B cell (primary cell): Measurements from ENCODE around the gene SEMA6D. TPM values are rescaled to one million over a fixed set of nuclear protein-coding genes. Genes with fewer than 3 reads are reported as not detected.

Source experiments
- ATAC-seq: fragments of 200-7000 bp; cut with Tn5 transposase; one replicate; pipeline ENCODE4 v1.10.0; 2021; ENCODE audit warnings: low read depth, mild to moderate bottlenecking, moderate number of reproducible peaks, moderate library complexity
- CTCF ChIA-PET: fragments of 350-600 bp; sonication (Branson Sonifier 250); formaldehyde crosslinking; loops from one replicate; lab custom pipeline; 2021; ENCODE audit warnings: antibody characterized with exemption, inconsistent platforms; lab: Charles Lee
- POLR2A ChIA-PET: fragments of 350-600 bp; sonication (Branson Sonifier 250); formaldehyde crosslinking; loops from one replicate; lab custom pipeline; 2021; ENCODE audit warnings: antibody characterized with exemption; lab: Charles Lee
- DNase-seq: peaks from one replicate; pipeline ENCODE4 v3.0.0; 2013
- H2AFZ ChIP-seq: 2 replicates; pipeline ENCODE4 v1.6.1; 2012; ENCODE audit warnings: mild to moderate bottlenecking, low read depth, low read length; ENCODE audit not compliant: insufficient read depth, poor library complexity, severe bottlenecking
- H3K27ac ChIP-seq, 2 donors: 1 replicate in 1 of 2; 2 replicates in 1 of 2; pipeline ENCODE4 v1.5.1; 2012 to 2013; ENCODE audit warnings: low read length in 2 of 2, mild to moderate bottlenecking in 2 of 2, moderate library complexity in 1 of 2
- H3K27me3 ChIP-seq, 4 experiments: fragments of 200-600 bp in 1 of 4; sonication (generic) in 1 of 4; replicated peaks in 1 of 4; 1 replicate in 2 of 4; 2 replicates in 2 of 4; pipeline versions ENCODE4 v1.6.1 to v1.7.0; 2013 to 2016; ENCODE audit warnings: low read length in 3 of 4, mild to moderate bottlenecking in 2 of 4, mixed read lengths in 1 of 4, moderate library complexity in 1 of 4; ENCODE audit not compliant: insufficient read depth in 4 of 4, control insufficient read depth in 3 of 4; ENCODE audit errors: control extremely low read depth in 1 of 4
- H3K36me3 ChIP-seq, 2 experiments: replicated peaks in 1 of 2; 1 replicate in 1 of 2; 2 replicates in 1 of 2; pipeline versions ENCODE4 v1.6.1 to v1.7.1; 2013; ENCODE audit warnings: low read length in 1 of 2; ENCODE audit not compliant: insufficient read depth in 2 of 2, control insufficient read depth in 1 of 2; ENCODE audit errors: control extremely low read depth in 1 of 2, extremely low read depth in 1 of 2
- H3K4me1 ChIP-seq, 2 donors: fragments of 200-600 bp in 1 of 2; sonication (generic) in 1 of 2; 1 replicate in 1 of 2; 2 replicates in 1 of 2; pipeline versions ENCODE4 v1.5.1 to v1.6.1; 2013 to 2017; ENCODE audit warnings: low read length in 2 of 2; ENCODE audit not compliant: control insufficient read depth in 2 of 2, insufficient read depth in 2 of 2
- H3K4me2 ChIP-seq: replicated peaks from 2 replicates; pipeline ENCODE3; 2012; ENCODE audit warnings: mild to moderate bottlenecking, low read depth, low read length; ENCODE audit not compliant: poor library complexity, severe bottlenecking
- H3K4me3 ChIP-seq, 5 experiments: fragments of 200-600 bp in 1 of 5; sonication (generic) in 1 of 5; 1 replicate in 3 of 5; 2 replicates in 2 of 5; pipeline versions ENCODE4 v1.5.1 to v1.7.0; 2011 to 2016; ENCODE audit warnings: low read length in 4 of 5, mild to moderate bottlenecking in 4 of 5, low read depth in 2 of 5, control low read depth in 1 of 5, moderate library complexity in 1 of 5; ENCODE audit not compliant: insufficient read depth in 1 of 5; ENCODE audit errors: control extremely low read depth in 1 of 5, extremely low read depth in 1 of 5
- H3K79me2 ChIP-seq: fragments of 200-600 bp; sonication (generic); one replicate; pipeline ENCODE4 v1.6.0; 2016; ENCODE audit warnings: low read length; ENCODE audit not compliant: control insufficient read depth, insufficient read depth
- H3K9ac ChIP-seq: fragments of 200-600 bp; sonication (generic); 2 replicates; pipeline ENCODE4 v1.6.1; 2017; ENCODE audit warnings: mild to moderate bottlenecking, low read length, moderate library complexity
- H3K9me3 ChIP-seq, 3 donors: one replicate each; pipeline versions ENCODE4 v1.6.1 to v1.7.1; 2013; ENCODE audit warnings: low read length in 2 of 3; ENCODE audit not compliant: control insufficient read depth in 2 of 3, insufficient read depth in 1 of 3; ENCODE audit errors: control extremely low read depth in 1 of 3
- H4K20me1 ChIP-seq: 2 replicates; pipeline ENCODE4 v1.6.0; 2012; ENCODE audit warnings: mild to moderate bottlenecking, low read length; ENCODE audit not compliant: insufficient read depth, control insufficient read depth, poor library complexity, severe bottlenecking
- H3K27ac Mint-ChIP-seq: one replicate; pipeline ENCODE4 v1.8.0; 2021; ENCODE audit warnings: mixed read lengths
- H3K27me3 Mint-ChIP-seq: one replicate; pipeline ENCODE4 v1.8.0; 2021; ENCODE audit warnings: mixed read lengths
- H3K4me1 Mint-ChIP-seq: one replicate; pipeline ENCODE4 v1.8.0; 2021; ENCODE audit warnings: mixed read lengths
- H3K4me3 Mint-ChIP-seq: one replicate; pipeline ENCODE4 v1.8.0; 2021; ENCODE audit warnings: mixed read lengths
- H3K9me3 Mint-ChIP-seq: one replicate; pipeline ENCODE4 v1.8.0; 2022; ENCODE audit warnings: mixed read lengths; ENCODE audit not compliant: insufficient read depth
- EZH2 ChIP-seq: IDR thresholded peaks from 2 replicates; pipeline ENCODE4 v1.6.1; 2012; ENCODE audit warnings: borderline replicate concordance, low read depth, mild to moderate bottlenecking, moderate library complexity, low read length; ENCODE audit not compliant: insufficient read depth, poor library complexity, severe bottlenecking
- WGBS: methylation state at CpG from one replicate; pipeline ENCODE4 v1.1.5; 2013; ENCODE audit warnings: missing lambda C conversion rate; ENCODE audit not compliant: insufficient coverage; 5-methylcytosine and 5-hydroxymethylcytosine counted together
- intact Hi-C: fragments of 100-400 bp; cut with micrococcal nuclease; formaldehyde crosslinking; loops from one replicate; pipeline ENCODE4 v1.10.0; 2022
- polyA plus RNA-seq: library from polyadenylated mRNA; depleted of rRNA; stranded (reverse); fragments of >200 nt; gene quantifications from 2 replicates; pipeline ENCODE4 v1.2.3, GENCODE V29; 2012
- total RNA-seq, 2 donors: library from RNA; stranded (reverse); fragments of 120-200 nt in 1 of 2; gene quantifications; 1 replicate in 1 of 2; 2 replicates in 1 of 2; pipeline versions ENCODE4 v1.2.3 to v1.2.4, GENCODE V29; 2013 to 2022
- TF ChIP-seq, protein P1 (sequence below): fragments of 200-600 bp; IDR thresholded peaks from one replicate; pipeline ENCODE4 v1.8.0; 2022; ENCODE audit warnings: antibody characterized with exemption, mild to moderate bottlenecking

Gene SEMA6D
- total and polyA plus RNA-seq, 2 donors (not counting 1 experiment from before 2014, with no cell fraction given) = not detected

DNA sequence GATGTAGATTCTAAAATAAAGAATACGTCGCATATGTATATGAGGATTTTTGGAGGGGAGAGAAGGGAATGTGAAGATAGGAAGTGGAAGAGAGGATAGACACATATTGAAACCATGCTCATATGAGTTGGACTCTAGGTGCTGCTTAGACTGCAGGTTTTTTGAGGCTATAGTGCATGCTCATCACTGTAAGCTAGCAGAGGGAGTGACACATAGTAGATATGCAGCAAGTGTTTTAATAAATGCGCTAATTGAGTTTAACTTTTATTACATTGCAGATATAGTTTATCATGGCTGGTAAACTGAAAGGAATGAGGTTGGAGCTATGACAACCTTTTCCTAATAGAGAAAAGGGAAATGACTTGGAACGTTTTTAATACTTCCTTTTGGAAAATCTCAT is 7.7 kb downstream of the SEMA6D start:
- no peak overlapping the region for H3K4me3 ChIP-seq
- no peaks in the 10 kb centered on the region for H3K79me2 ChIP-seq
- POLR2A ChIA-PET = no interaction called here
- H3K9me3 ChIP-seq = peaks cover 0 to 2% (median 0%) of the 10 kb centered on the region in 3 donors
- no peak overlapping the region for H3K4me2 ChIP-seq
- H3K4me1 Mint-ChIP-seq = no peaks in the 10 kb centered on the region
- 93% methylated on average over 2 of the region's 4 CpGs for WGBS
- no peak overlapping the region for H3K4me3 Mint-ChIP-seq
- H3K27me3 ChIP-seq = peaks cover 0 to 14% (median 2%) of the 10 kb centered on the region in 4 experiments
- no peaks in the 10 kb centered on the region for H3K36me3 ChIP-seq
- no peak overlapping the region for H3K27ac Mint-ChIP-seq
- H3K9ac ChIP-seq = no peak overlapping the region
- ATAC-seq = no peak
- intact Hi-C loops = no loop called here
- CTCF ChIA-PET = no interaction called here
- no peak overlapping the region for H2AFZ ChIP-seq
- no peak for TF ChIP-seq EZH2
- TF ChIP-seq, protein P1, sequence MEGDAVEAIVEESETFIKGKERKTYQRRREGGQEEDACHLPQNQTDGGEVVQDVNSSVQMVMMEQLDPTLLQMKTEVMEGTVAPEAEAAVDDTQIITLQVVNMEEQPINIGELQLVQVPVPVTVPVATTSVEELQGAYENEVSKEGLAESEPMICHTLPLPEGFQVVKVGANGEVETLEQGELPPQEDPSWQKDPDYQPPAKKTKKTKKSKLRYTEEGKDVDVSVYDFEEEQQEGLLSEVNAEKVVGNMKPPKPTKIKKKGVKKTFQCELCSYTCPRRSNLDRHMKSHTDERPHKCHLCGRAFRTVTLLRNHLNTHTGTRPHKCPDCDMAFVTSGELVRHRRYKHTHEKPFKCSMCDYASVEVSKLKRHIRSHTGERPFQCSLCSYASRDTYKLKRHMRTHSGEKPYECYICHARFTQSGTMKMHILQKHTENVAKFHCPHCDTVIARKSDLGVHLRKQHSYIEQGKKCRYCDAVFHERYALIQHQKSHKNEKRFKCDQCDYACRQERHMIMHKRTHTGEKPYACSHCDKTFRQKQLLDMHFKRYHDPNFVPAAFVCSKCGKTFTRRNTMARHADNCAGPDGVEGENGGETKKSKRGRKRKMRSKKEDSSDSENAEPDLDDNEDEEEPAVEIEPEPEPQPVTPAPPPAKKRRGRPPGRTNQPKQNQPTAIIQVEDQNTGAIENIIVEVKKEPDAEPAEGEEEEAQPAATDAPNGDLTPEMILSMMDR = no peak
- H4K20me1 ChIP-seq = no peaks in the 10 kb centered on the region
- H3K9me3 Mint-ChIP-seq = no peaks in the 10 kb centered on the region
- peaks cover 32% of the 10 kb centered on the region for H3K27me3 Mint-ChIP-seq
- H3K4me1 ChIP-seq = no peaks in the 10 kb centered on the region
- H3K27ac ChIP-seq = no peak overlapping the region
- no peak for DNase-seq

DNA sequence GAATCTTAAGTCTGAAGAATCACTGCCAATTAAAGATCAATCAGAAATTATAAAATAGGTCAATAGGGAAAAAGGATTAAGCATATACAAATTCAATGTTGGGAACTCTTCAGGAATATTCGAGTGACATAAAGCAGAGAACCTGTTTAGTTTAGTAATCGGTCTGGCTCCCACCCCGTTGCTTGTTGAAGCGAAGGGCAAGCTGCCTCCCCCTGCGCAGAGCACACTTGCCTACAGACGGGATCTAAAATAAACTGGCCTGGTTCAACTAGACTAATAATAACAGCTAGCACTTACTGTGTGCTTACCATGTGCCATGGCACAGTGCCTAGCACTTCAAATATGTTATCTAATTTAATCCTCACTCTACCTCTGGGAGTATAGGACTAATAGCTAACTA is 8.6 kb downstream of the SEMA6D start:
- 92% methylated on average over 5 of the region's 6 CpGs for WGBS
- H3K27ac Mint-ChIP-seq = no peak overlapping the region
- H3K36me3 ChIP-seq = no peaks in the 10 kb centered on the region
- intact Hi-C loops = no loop called here
- no peak overlapping the region for H3K4me3 Mint-ChIP-seq
- H2AFZ ChIP-seq = no peak overlapping the region
- H3K4me1 ChIP-seq = no peaks in the 10 kb centered on the region
- H3K4me3 ChIP-seq = no peak overlapping the region
- peaks cover 28% of the 10 kb centered on the region for H3K27me3 Mint-ChIP-seq
- peaks cover 0 to 7% (median 0%) of the 10 kb centered on the region in 4 experiments for H3K27me3 ChIP-seq
- no peaks in the 10 kb centered on the region for H3K79me2 ChIP-seq
- H3K9me3 Mint-ChIP-seq = no peaks in the 10 kb centered on the region
- H3K4me2 ChIP-seq = no peak overlapping the region
- ATAC-seq (no peak), DNase-seq (no peak)
- no peaks in the 10 kb centered on the region for H3K4me1 Mint-ChIP-seq
- H3K9me3 ChIP-seq = peaks cover 0 to 3% (median 0%) of the 10 kb centered on the region in 3 donors
- POLR2A ChIA-PET = no interaction called here
- CTCF ChIA-PET = no interaction called here
- no peaks in the 10 kb centered on the region for H4K20me1 ChIP-seq
- TF ChIP-seq, protein P1 = no peak
- TF ChIP-seq EZH2 = no peak
- no peak overlapping the region for H3K27ac ChIP-seq
- no peak overlapping the region for H3K9ac ChIP-seq
